MV-4-11 (cell line): ENCODE measurements around the gene NHSL2.

Source experiments
- DNase-seq: peaks from one replicate; lab custom pipeline; 2025; lab: John Stamatoyannopoulos, UW

Gene NHSL2

DNA sequence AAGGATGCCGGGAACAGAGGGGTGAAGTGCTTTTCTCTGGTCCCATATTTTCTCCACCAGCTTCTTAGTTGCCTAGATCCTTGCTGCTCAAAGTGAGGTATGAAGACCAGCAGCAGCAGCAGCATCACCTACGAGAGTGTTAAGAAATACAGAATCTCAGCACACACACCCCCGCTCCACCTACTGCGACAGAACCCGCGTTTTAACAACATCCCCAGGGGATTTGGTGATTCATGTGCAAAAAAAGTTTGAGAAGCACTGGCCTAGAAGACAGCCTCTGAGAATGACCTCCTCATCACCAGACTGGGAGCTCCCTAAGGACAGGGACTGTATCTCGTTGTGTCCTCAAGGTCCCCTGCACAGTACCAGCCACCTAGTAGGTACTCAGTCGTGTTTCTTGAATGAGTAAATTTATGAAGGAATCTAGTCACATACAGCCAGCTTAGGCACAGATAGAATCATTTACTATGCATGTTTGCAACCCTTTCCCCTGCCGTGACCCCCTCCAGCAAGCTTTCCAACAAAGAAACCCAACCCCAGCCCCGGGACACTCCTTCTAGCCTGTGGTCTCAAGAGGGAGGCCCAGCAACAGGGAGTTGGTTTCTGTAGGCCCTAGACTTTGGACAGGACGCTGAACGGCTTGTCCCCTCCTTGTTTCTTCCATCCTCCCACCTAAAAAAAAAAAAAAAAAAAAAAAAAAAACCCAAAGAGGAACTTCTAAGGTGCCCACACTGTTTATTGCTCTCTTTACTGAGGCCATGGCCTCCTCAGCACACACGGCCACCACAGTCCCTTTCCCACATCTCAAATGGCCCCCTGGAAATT lies 199.6 kb downstream of the NHSL2 start:
- peak; percentile 17 for DNase-seq

GRCh38 chrX:72110876-72111708 lies 200.4 kb downstream of the NHSL2 start:
- DNase-seq, result no peak

DNA sequence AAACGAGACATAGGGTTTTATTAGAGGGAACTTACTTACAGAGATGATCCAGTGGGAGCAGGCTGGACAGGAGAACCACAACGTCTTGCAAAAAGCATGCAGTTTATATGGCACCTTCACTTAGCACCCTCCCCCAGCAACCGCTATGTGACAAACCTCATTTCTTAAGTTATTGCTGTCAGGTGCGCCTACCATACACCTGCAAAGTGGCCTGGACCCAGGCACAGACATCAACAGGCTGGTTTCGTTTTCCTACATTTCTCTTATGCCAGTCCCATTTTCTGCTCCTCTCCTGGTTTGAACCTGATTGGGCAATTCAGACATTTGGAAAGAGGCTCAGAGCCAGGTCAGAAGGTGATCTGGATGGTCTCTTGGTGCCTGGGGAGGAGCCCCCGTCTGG lies 202.8 kb downstream of the NHSL2 start:
- no peak for DNase-seq

- no peak for DNase-seq
Measured at GRCh38 chrX:72114306-72114705, 203.7 kb downstream of the NHSL2 start.

DNA sequence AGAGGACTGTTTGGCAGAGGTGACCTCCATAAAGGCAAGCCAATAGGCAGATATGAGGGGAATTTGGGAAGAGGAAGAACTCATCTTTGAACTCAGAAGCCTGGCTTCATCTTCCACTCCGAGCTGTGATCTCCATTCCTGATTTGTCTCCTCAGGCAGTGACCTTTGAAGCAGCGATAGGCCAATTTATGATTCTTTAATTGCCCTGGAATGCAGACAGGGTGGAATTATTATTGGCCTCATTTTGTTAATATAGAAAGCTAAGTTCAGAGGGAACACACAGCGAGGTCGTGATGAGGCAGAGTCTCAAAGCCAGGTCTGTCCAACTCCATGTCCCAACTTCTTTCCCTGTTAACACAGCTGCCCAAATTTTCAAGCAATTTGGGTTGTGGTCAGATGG lies 204.2 kb downstream of the NHSL2 start:
- DNase-seq, result no peak

GRCh38 chrX:72115380-72115779 lies 204.7 kb downstream of the NHSL2 start:
- DNase-seq, result no peak

DNA sequence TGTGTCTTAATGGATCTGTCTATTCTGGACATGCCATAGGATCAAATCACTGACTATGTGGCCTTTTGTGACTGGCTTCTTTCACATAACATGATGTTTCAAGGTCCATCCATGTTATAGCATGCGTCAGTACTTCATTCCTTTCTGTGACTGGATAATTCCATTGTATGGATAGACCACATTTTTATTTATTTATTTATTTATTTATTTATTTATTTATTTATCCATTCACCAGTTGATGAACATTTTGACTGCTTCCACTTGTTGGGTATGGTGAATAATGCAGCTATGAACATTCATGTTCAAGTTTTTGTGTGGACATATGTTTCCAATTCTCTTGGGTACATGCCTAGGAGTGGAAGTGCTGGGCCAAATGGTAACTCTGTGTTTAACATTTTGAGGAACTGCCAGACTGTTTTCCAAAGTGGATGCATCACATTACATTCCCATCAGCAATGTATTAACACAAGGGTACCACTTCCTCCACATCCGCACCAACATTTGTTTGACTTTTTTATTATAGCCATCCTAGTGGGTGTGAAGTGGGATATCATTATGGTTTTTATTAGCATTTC lies 207.1 kb downstream of the NHSL2 start:
- DNase-seq, result no peak

DNA sequence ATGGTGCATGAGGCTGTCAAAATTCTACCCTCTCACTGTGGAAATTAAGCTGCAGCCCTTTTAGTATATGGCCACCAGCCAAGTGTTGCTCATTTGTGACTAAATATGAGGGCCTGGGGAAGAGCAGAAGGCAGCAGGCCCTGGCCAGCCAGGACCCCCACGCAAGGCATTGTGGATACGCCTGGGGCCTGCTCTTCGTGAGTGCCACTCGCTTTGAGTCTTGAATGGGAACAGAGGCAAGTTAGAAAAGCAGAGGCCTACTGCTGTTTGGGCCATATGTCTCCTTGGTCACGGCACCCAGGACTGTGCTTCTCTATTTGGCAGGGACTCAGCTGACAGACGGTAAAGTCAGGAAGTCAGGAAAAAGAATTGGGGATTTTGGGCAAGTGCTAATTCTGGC lies 210.2 kb downstream of the NHSL2 start:
- no peak for DNase-seq

GRCh38 chrX:72121383-72121782 lies 210.7 kb downstream of the NHSL2 start:
- DNase-seq, result peak; percentile 77

DNA sequence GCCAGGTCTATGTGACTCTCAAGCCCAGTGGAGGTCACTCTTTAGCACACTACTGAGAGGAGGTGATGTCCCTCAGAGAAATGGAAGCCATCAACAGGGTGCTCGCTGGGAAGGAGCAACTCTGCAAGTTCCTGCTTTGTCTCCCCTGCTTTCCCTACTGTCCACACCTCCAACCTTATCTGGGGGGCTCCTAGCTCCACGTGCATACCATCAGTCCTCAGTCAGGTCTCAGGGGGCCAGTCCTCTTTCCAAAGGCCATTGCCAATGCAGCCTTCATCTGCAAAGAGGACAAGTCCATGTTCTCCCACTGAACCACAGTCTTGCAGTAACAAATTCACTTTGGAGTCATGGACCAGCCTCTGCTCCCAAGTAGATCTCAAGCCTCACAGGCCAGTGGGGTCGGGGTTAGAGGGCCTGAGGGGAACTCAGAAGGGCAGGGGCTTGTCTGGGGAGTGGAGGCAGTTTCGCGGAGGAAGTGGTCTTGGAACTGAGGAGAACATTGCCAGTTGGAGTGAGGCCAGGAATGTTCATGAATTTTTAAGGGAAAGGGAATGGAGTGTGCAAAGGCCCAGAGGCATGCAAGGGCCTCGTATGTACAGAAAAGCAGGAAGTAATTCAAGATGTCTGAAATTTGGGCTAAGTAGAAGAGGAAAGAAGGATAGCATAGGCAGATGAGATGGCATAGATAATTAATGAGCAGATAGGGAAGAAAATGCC lies 212.1 kb downstream of the NHSL2 start:
- DNase-seq, result no peak

- DNase-seq, result peak; percentile 63
Measured at GRCh38 chrX:72123471-72124185, 213.0 kb downstream of the NHSL2 start.

GRCh38 chrX:72124540-72125201 lies 214.0 kb downstream of the NHSL2 start:
- DNase-seq, result no peak

DNA sequence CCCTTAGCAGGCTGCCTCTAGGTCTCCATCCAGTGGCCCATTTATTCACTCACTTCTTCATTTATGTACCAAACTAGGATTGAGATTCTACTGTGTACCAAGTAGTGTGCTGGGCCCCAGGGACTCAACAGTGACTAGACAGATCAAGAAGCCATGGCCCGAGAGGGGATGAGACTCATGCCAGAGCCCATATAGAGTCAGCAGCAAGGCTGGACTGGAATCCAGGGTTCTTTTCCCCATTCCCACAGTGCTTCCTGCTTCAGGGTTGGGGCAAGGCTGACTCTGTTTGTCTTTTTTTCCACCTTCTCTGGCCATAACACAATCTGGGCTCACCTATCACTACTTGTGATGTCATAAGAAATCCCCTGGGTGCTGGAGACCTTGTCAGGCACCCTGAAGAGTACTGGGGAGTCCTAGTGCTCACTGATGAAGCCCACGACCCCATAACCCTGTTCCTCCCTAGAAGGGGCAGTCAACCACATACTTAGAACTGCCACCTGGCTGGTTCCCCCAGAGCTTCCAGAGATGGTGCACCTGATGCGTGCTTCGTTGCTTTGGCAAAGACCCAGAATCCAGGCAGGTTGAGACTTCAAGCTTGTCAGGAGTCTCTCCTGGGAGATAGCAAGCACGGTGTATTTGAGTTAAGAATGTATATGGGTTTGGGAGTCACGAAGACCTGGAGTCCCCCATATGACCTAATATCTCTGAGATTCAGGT lies 214.8 kb downstream of the NHSL2 start:
- no peak for DNase-seq

GRCh38 chrX:72126048-72126415 lies 215.4 kb downstream of the NHSL2 start:
- DNase-seq, result no peak

DNA sequence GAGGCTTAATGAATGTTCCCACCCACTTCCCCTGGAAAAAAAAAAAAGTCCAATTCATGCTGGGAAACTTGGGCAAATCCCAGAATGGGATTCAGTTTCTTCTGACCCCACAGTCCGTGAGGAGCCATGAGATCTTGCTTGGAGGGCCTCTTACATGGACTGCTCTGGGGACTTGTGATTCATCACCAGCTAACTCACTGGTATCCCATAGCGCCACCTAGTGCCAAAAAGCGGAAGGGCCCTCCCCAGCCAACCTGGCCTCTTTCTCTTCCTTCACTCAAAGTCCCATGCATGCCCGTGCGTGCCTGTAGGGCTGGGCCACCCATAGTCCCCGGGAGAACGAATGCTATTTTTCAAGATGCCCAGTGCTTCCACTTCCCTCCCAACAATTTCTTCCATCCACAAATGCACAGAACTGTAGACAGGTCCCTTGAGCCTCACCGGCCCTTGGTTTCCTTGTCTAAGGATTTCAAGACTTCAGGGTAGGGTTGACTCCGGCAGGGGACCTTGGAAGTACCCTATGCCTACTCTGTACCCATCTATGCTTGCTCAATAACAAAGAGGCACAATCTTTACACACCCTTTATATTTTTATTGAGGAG lies 216.0 kb downstream of the NHSL2 start:
- DNase-seq, result peak; percentile 66

- no peak for DNase-seq
Measured at GRCh38 chrX:72127332-72127731, 216.7 kb downstream of the NHSL2 start.

DNA sequence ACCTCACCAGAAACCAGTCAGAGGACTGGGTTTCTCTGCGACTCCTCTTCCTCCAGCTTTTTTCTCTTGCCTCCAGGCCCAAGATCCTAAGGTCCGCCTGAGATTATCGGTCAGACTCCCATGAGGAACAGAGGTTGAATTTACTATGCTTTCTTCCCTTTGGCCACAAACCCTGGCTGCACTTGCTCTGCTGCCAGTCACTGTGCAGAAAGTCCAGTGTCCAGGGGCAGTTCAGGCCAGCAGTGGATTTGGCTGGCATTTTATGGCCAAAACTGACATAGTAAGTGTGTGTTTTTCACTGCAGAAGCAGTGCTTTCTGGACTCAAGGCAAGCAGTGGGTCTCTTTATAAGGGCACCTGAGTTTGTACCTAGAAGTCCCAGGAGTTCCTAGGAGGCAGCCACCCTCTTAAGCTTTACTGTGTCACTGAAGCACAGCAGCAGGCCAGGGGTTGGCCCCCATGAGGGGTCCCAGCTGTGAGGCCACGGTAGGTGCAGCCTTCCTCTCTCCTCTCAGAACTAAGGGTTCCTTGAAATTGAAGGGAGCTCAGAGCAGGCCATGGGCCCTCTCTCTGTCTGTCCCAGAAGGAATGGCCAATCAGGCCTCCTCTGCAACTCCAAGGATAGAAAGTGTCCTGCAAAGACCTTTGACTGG lies 217.7 kb downstream of the NHSL2 start:
- no peak for DNase-seq

DNA sequence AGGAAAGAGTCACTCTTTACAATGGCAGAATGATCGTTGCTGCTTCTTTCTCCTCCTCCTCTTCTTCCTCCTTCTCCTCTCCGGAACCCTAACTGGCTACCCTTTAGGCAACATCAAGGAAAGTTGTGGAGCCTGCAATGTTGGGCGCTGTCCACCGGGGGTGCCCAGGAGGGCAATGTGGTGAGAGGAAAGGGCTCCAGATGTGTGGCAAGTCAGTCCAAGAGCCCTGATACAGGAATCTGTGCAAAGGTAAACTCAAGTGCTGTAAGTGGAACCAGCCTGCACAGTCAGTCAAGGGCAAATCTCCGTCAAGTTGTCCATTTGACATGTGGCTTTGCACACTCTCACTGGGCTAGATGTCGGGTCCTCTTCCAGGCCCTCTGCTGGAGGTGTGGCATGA lies 218.2 kb downstream of the NHSL2 start:
- DNase-seq, result no peak

GRCh38 chrX:72129661-72130060 lies 219.0 kb downstream of the NHSL2 start:
- DNase-seq, result no peak
